Nucleus accumbens (tissue), 56 donors: ENCODE results near the gene TSPAN17.

Experiments
- DNase-seq, 56 donors: peaks; one replicate each; lab custom pipeline; 2025; lab: John Stamatoyannopoulos, UW

Gene TSPAN17

GRCh38 chr5:176639208-176639607, 8.1 kb upstream of the TSPAN17 start:
- DNase-seq = no peak

GRCh38 chr5:176639981-176640380, 7.3 kb upstream of the TSPAN17 start:
- DNase-seq = peak in 50 of 56 donors; percentile 11 to 82 (median 52)

- DNase-seq = no peak
Observed at GRCh38 chr5:176640616-176641015, 6.7 kb upstream of the TSPAN17 start.

GRCh38 chr5:176642675-176643490, 4.4 kb upstream of the TSPAN17 start:
- DNase-seq = no peak

- no peak for DNase-seq
Observed at GRCh38 chr5:176643491-176644219, 3.6 kb upstream of the TSPAN17 start.

GRCh38 chr5:176644294-176644693, 3.0 kb upstream of the TSPAN17 start:
- no peak for DNase-seq

- DNase-seq = no peak
Observed at GRCh38 chr5:176644878-176645670, 2.2 kb upstream of the TSPAN17 start.

- DNase-seq = no peak
Observed at GRCh38 chr5:176646049-176646706, 1.1 kb upstream of the TSPAN17 start.

GRCh38 chr5:176646707-176647029, 616 bp upstream of the TSPAN17 start:
- no peak for DNase-seq

GRCh38 chr5:176647843-176648473, 674 bp downstream of the TSPAN17 start:
- peak in 10 of 56 donors; percentile 11 to 67 (median 36) for DNase-seq

- peak in 1 of 56 donors; percentile 49 for DNase-seq
Observed at GRCh38 chr5:176648474-176649194, 1.4 kb downstream of the TSPAN17 start.

- DNase-seq = peak in 22 of 56 donors; percentile 8 to 72 (median 28)
Observed at GRCh38 chr5:176650354-176650884, 3.1 kb downstream of the TSPAN17 start.

- DNase-seq = no peak
Observed at GRCh38 chr5:176651472-176651980, 4.2 kb downstream of the TSPAN17 start.

GRCh38 chr5:176652136-176652535, 4.9 kb downstream of the TSPAN17 start:
- DNase-seq = peak in 28 of 56 donors; percentile 3 to 66 (median 30)

GRCh38 chr5:176653401-176654385, 6.4 kb downstream of the TSPAN17 start:
- DNase-seq = peak in 25 of 56 donors; percentile 11 to 72 (median 38)

- no peak for DNase-seq
Observed at GRCh38 chr5:176654856-176655255, 7.6 kb downstream of the TSPAN17 start.

GRCh38 chr5:176656467-176656990, 9.2 kb downstream of the TSPAN17 start:
- DNase-seq = no peak
